LHCN-M2 (cell line): Measurements from ENCODE around the gene HLA-DOA. TPM values are rescaled to one million over a fixed set of nuclear protein-coding genes. Genes with fewer than 3 reads are reported as not detected.

ENCODE experiments used
- DNase-seq: peaks from one replicate; pipeline ENCODE4 v3.0.0-alpha.2; 2012; ENCODE audit warnings: low read depth
- total RNA-seq: library from RNA; depleted of rRNA; stranded (reverse); fragments of >200 nt; gene quantifications from 2 replicates; pipeline ENCODE4 v1.2.3, GENCODE V29; 2014; rRNA removed

HLA-DOA gene
- total RNA-seq, 1 experiment from 2014 or later: 0.23 TPM

DNA sequence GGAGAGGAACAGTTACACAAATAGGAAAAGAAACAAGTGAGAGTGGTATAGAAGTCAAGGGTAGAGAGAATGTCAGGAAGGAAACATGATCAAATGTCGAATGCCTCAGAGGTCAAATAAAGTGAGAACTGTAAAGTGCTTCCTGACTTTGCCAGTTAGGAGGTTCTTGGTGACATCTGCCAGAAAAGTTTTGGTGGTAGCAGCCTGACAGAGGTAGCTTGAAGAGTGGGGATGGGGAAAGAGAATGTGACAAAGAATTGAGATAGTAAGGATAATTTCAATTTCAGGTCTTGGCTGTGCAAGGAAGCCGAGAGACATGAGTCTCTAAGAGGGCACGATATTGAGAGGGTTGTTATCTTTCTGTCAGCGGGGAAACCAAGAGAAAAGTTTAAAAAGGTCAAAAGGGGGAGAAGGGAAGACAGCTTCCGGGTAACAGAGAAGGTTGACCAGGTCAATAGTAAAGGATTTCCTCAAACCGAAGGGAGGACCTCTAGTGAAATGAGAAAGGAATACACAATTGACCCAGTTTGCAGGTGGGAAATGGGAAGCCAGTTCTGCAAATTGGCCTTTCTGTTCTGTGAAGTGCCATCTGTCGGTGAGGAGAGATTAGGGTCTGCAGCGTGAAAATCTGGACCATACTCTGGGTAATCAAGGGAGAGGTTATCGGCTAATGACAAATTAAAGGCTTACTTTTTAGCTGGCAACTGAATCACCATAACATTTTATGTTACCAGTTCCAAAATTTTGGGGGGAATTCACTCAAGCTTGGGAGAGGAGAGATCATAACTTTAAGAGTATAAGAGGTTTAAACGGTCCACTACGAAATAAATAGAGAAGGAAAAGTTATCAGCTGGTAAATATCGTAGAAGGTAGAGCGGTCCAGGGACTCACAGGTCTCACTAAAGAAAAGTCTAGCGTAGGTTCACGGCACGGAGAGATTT, 42.0 kb downstream of the HLA-DOA start:
- peak; percentile 77 for DNase-seq

- no peak for DNase-seq
These were observed 44.6 kb downstream of the HLA-DOA start for GRCh38 chr6:32964776-32965175.

- DNase-seq: no peak
These were observed 45.5 kb downstream of the HLA-DOA start for GRCh38 chr6:32963866-32964265.

GRCh38 chr6:32962213-32962826, 47.1 kb downstream of the HLA-DOA start:
- DNase-seq: no peak

DNA sequence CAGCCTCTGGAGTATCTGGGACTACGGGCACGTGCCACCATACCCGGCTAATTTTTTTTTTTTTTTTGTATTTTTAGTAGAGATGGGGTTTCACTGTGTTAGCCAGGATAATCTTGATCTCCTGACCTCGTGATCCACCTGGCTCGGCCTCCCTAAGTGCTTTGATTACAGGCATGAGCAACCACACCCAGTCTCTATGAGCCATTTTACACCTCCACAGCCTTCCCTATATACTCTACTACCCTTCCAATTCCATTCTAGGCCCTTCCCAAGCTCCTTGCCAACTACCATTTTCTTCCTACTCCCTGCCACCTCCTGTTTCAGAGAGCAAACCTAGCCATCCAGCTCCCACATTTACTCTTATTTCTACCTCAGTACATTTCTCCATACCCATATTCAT, 48.8 kb downstream of the HLA-DOA start:
- no peak for DNase-seq

- no peak for DNase-seq
These were observed 53.2 kb downstream of the HLA-DOA start for GRCh38 chr6:32956176-32956575.

- DNase-seq: peak; percentile 31
These were observed 54.2 kb downstream of the HLA-DOA start for GRCh38 chr6:32954986-32955802.

GRCh38 chr6:32954267-32954666, 55.1 kb downstream of the HLA-DOA start:
- no peak for DNase-seq

Other genes with a start within 250 kb of the HLA-DOA start
- not detected in 2 replicates for gene HLA-DQB2, start 246.1 kb downstream of the HLA-DOA start, total RNA-seq
- not detected in 2 replicates for gene HLA-DOB, start 192.6 kb downstream of the HLA-DOA start, total RNA-seq
- gene TAP2, start 170.9 kb downstream of the HLA-DOA start, total RNA-seq: 6.1 and 6.7 TPM in 2 replicates
- 39.8 and 55.6 TPM in 2 replicates for gene PSMB8, start 165.5 kb downstream of the HLA-DOA start, total RNA-seq
- 50.1 and 56.2 TPM in 2 replicates for gene TAP1, start 155.9 kb downstream of the HLA-DOA start, total RNA-seq
- gene PSMB9, start 155.4 kb downstream of the HLA-DOA start, total RNA-seq: 9.0 and 20.0 TPM in 2 replicates
- gene HLA-DMB, start 68.6 kb downstream of the HLA-DOA start, total RNA-seq: 0.38 TPM in 1 of 2 replicates, not detected in the other
- 1.9 and 4.0 TPM in 2 replicates for gene HLA-DMA, start 56.5 kb downstream of the HLA-DOA start, total RNA-seq
- 113 and 125 TPM in 2 replicates for gene BRD2, start 41.0 kb downstream of the HLA-DOA start, total RNA-seq
- gene HLA-DPA1, start 64.1 kb upstream of the HLA-DOA start, total RNA-seq: 0.86 and 3.4 TPM in 2 replicates
- 1.0 and 3.8 TPM in 2 replicates for gene HLA-DPB1, start 66.4 kb upstream of the HLA-DOA start, total RNA-seq
- 0.96 and 1.1 TPM in 2 replicates for gene COL11A2, start 182.9 kb upstream of the HLA-DOA start, total RNA-seq
- 17.4 and 23.0 TPM in 2 replicates for gene RXRB, start 191.1 kb upstream of the HLA-DOA start, total RNA-seq
- gene SLC39A7, start 191.3 kb upstream of the HLA-DOA start, total RNA-seq: 91.9 and 104 TPM in 2 replicates
- 7.9 and 9.1 TPM in 2 replicates for gene HSD17B8, start 195.1 kb upstream of the HLA-DOA start, total RNA-seq
- 17.4 and 22.2 TPM in 2 replicates for gene RING1, start 198.9 kb upstream of the HLA-DOA start, total RNA-seq